SK-N-MC (cell line): ENCODE results near the gene WDR70.
"Not testable (repeated sequence)": the region's sequence is repeated elsewhere in the genome, so short reads cannot be mapped to it uniquely, and the experiment has no call there.

Experiments used
- DNase-seq: peaks from one replicate; pipeline ENCODE4 v3.0.0-alpha.2; 2011; ENCODE audit warnings: low read depth, low spot score
- H3K27ac ChIP-seq: fragments of 200-600 bp; sonication (generic); 2 replicates; pipeline ENCODE4 v1.5.1; 2016; ENCODE audit warnings: mixed run types
- H3K36me3 ChIP-seq: fragments of 200-600 bp; sonication (generic); 2 replicates; pipeline ENCODE4 v1.6.1; 2017; ENCODE audit warnings: antibody characterized with exemption, low read length, mixed read lengths; ENCODE audit not compliant: insufficient read depth
- H3K4me3 ChIP-seq: fragments of 200-600 bp; sonication (generic); 2 replicates; pipeline ENCODE4 v1.5.1; 2016
- H3K9ac ChIP-seq: fragments of 200-600 bp; sonication (generic); 2 replicates; pipeline ENCODE4 v1.8.0; 2017; ENCODE audit warnings: mixed run types, mixed read lengths; ENCODE audit not compliant: insufficient read length
- H3K9me3 ChIP-seq: fragments of 200-600 bp; sonication (generic); 2 replicates; pipeline ENCODE4 v1.6.1; 2017; ENCODE audit warnings: low read depth, mild to moderate bottlenecking, antibody characterized with exemption, low read length, moderate library complexity, mixed read lengths
- EZH2 ChIP-seq: fragments of 200-600 bp; sonication (generic); IDR thresholded peaks from one replicate; pipeline ENCODE4 v1.6.1; 2017; ENCODE audit warnings: antibody characterized with exemption
- FOXP2 ChIP-seq: optimal IDR thresholded peaks from 2 replicates; pipeline ENCODE3; 2011; ENCODE audit warnings: mild to moderate bottlenecking, moderate library complexity; ENCODE audit not compliant: insufficient read depth; ENCODE audit errors: extremely low read length, control extremely low read depth
- POLR2AphosphoS5 ChIP-seq: IDR thresholded peaks from 2 replicates; pipeline ENCODE4 v1.6.1; 2012; ENCODE audit warnings: mild to moderate bottlenecking, low read depth, low read length, borderline replicate concordance

WDR70 gene

GRCh38 chr5:37569466-37569865, 190.3 kb downstream of the WDR70 start:
- H3K9me3 ChIP-seq = no peaks in the 10 kb centered on the region
- no peak overlapping the region for H3K9ac ChIP-seq
- H3K36me3 ChIP-seq = peaks cover 6% of the 10 kb centered on the region; the same call in 1 of the 2 replicates
- TF ChIP-seq EZH2 (no peak), FOXP2 (no peak), POLR2AphosphoS5 (no peak)
- no peak overlapping the region for H3K27ac ChIP-seq
- no peak overlapping the region for H3K4me3 ChIP-seq
- DNase-seq = no peak

- H3K36me3 ChIP-seq = peaks cover 8% of the 10 kb centered on the region; the same call in 1 of the 2 replicates
- H3K27ac ChIP-seq = peak overlapping the region; percentile 96
- H3K9me3 ChIP-seq = no peaks in the 10 kb centered on the region
- TF ChIP-seq FOXP2 = no peak
- TF ChIP-seq EZH2 = no peak
- TF ChIP-seq POLR2AphosphoS5 = no peak
- no peak overlapping the region for H3K9ac ChIP-seq
- peak overlapping the region; percentile 66 for H3K4me3 ChIP-seq
- DNase-seq = no peak
These were observed 191.5 kb downstream of the WDR70 start for GRCh38 chr5:37570597-37570996.

GRCh38 chr5:37571985-37572384, 192.9 kb downstream of the WDR70 start:
- TF ChIP-seq EZH2 (no peak), POLR2AphosphoS5 (peak; percentile 56; the same call in 1 of the 2 replicates)
- peak overlapping the region; percentile 46 for H3K9ac ChIP-seq

GRCh38 chr5:37575541-37576489, 196.7 kb downstream of the WDR70 start:
- no peak for TF ChIP-seq EZH2
- peak; percentile 56; the same call in 1 of the 2 replicates for TF ChIP-seq POLR2AphosphoS5
- no peak for TF ChIP-seq FOXP2

More at GRCh38 chr5:37571985-37572384, 192.9 kb downstream of the WDR70 start:
- peak; percentile 93 for DNase-seq
- Histone ChIP-seq H3K4me3 (peak overlapping the region; percentile 66), H3K9me3 (no peaks in the 10 kb centered on the region), H3K27ac (peak overlapping the region; percentile 96), H3K36me3 (peaks cover 8% of the 10 kb centered on the region; the same call in 1 of the 2 replicates)

GRCh38 chr5:37576552-37576951, 197.4 kb downstream of the WDR70 start:
- Histone ChIP-seq H3K36me3 (peaks cover 11% of the 10 kb centered on the region; the same call in 1 of the 2 replicates), H3K4me3 (peak overlapping the region; percentile 69), H3K9me3 (no peaks in the 10 kb centered on the region), H3K9ac (peak overlapping the region; percentile 81), H3K27ac (peak overlapping the region; percentile 100)
- TF ChIP-seq POLR2AphosphoS5 (no peak), EZH2 (no peak), FOXP2 (no peak)
- peak; percentile 42 for DNase-seq

More at GRCh38 chr5:37575541-37576489, 196.7 kb downstream of the WDR70 start:
- Histone ChIP-seq H3K9ac (peak overlapping the region; percentile 81), H3K36me3 (peaks cover 11% of the 10 kb centered on the region; the same call in 1 of the 2 replicates), H3K4me3 (peak overlapping the region; percentile 69), H3K27ac (peak overlapping the region; percentile 100), H3K9me3 (no peaks in the 10 kb centered on the region)
- peak; percentile 92 for DNase-seq

- no peak for DNase-seq
- Histone ChIP-seq H3K9ac (no peak overlapping the region), H3K4me3 (no peak overlapping the region), H3K27ac (no peak overlapping the region), H3K9me3 (no peaks in the 10 kb centered on the region), H3K36me3 (peaks cover 11% of the 10 kb centered on the region; the same call in 1 of the 2 replicates)
- TF ChIP-seq POLR2AphosphoS5 = no peak
- TF ChIP-seq EZH2 = no peak
- TF ChIP-seq FOXP2 = no peak
These were observed 199.1 kb downstream of the WDR70 start for GRCh38 chr5:37578176-37578575.

- DNase-seq = no peak
- Histone ChIP-seq H3K9ac (no peak overlapping the region), H3K9me3 (no peaks in the 10 kb centered on the region), H3K27ac (no peak overlapping the region), H3K36me3 (0 out of 2 replicates have a peak, but pooled peaks cover 3% of the 10 kb centered on the region), H3K4me3 (no peak overlapping the region)
- TF ChIP-seq EZH2 = no peak
- no peak for TF ChIP-seq POLR2AphosphoS5
- TF ChIP-seq FOXP2 = no peak
These were observed 201.0 kb downstream of the WDR70 start for GRCh38 chr5:37580106-37580505.

- Histone ChIP-seq H3K9ac (no peak overlapping the region), H3K9me3 (no peaks in the 10 kb centered on the region), H3K36me3 (0 out of 2 replicates have a peak, but pooled peaks cover 3% of the 10 kb centered on the region), H3K4me3 (no peak overlapping the region), H3K27ac (no peak overlapping the region)
- no peak for DNase-seq
- TF ChIP-seq POLR2AphosphoS5 (no peak), EZH2 (no peak), FOXP2 (no peak)
These were observed 203.1 kb downstream of the WDR70 start for GRCh38 chr5:37582202-37582601.

GRCh38 chr5:37593292-37593691, 214.2 kb downstream of the WDR70 start:
- not testable (repeated sequence) for DNase-seq, H3K27ac ChIP-seq, H3K36me3 ChIP-seq, H3K9me3 ChIP-seq, H3K4me3 ChIP-seq, H3K9ac ChIP-seq

GRCh38 chr5:37594864-37595263, 215.7 kb downstream of the WDR70 start:
- H3K9me3 ChIP-seq, H3K4me3 ChIP-seq, H3K36me3 ChIP-seq, H3K9ac ChIP-seq, DNase-seq, H3K27ac ChIP-seq: not testable (repeated sequence)
